Stimulated activated CD8-positive, alpha-beta memory T cell treated with anti-CD3 and anti-CD28 coated beads, Interleukin-15, amount 100 ng/mL, for 24 hours (primary cell): Measurements from ENCODE around the gene CHCHD1.
"Not testable (repeated sequence)": the region's sequence is repeated elsewhere in the genome, so short reads cannot be mapped to it uniquely, and the experiment has no call there.

Source experiments
- DNase-seq: peaks from one replicate; pipeline ENCODE4 v3.0.0-alpha.2; 2020; ENCODE audit warnings: low read depth

The CHCHD1 gene

DNA sequence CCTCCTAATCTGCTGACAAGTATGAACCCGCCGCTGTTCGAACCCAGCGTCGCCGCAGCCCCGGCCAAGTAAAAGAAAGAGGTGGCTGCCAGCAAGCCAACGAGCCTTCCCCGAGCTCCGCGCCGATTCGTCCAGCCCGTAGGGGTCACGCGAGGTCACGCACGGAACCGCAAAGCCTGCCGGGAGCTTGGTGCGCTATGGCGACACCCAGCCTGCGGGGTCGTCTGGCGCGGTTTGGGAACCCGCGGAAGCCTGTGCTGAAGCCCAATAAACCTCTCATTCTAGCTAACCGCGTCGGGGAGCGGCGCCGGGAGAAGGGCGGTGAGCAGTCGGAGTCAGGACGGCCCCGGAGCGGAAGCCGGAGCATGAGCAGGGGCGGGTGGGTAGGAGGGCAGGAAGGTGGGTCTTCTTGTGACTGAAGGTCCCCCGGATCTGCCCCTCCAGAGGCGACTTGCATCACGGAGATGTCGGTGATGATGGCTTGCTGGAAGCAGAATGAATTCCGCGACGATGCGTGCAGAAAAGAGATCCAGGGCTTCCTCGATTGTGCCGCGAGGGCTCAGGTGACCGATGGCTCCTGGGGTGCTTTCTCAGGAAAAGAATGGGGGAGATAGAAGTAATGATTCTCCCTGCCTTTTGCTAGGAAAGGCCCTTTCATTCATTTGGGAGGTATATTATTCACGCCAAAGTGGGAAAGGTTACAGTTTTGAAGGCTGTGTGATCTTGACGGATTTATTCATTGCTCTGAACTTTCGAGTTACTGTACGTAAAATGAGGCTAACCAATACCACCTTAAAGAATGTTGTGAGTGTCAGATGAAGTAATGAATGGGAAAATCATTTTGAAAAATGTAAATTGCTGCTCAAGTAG lies at the start of gene CHCHD1:
TSS of gene CHCHD1 (plus strand) at position 170 of the 870 bp plus-strand sequence. CDS start at position 198, 28 bp downstream.
- peak; percentile 86 for DNase-seq

GRCh38 chr10:73732426-73732825 lies 49.4 kb upstream of the CHCHD1 start:
- no peak for DNase-seq

- no peak for DNase-seq
Measured at GRCh38 chr10:73732931-73733623, 48.8 kb upstream of the CHCHD1 start.

- DNase-seq = no peak
Measured at GRCh38 chr10:73734028-73734720, 47.7 kb upstream of the CHCHD1 start.

DNA sequence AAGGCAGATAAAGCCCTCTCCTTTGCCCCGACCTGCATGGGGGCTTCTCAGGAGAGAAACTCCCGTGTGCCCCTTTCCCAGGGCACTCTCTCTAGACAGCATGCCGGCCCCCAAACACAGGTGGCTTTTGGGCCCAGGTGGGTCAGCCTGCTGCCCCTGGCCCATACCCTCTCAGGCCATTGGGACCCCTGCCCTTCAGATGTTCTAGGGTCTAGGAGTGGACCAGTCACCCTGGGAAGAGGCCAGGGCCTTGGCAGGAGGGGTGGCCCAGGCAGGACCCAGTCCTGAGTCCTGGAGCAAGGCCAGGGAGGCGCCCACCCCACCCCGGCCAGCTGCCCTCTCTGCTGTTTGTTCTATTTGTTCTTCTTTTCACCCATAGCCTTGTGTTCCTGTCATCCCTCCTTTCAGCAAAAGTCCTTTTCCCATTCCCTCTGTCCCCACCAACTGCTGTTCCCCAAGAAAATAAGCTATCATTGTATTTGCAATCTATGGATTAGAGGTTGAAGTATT lies 47.0 kb upstream of the CHCHD1 start:
- no peak for DNase-seq

GRCh38 chr10:73740501-73741254 lies 41.2 kb upstream of the CHCHD1 start:
- not testable (repeated sequence) for DNase-seq

GRCh38 chr10:73742454-73742734 lies 39.5 kb upstream of the CHCHD1 start:
- DNase-seq = no peak

DNA sequence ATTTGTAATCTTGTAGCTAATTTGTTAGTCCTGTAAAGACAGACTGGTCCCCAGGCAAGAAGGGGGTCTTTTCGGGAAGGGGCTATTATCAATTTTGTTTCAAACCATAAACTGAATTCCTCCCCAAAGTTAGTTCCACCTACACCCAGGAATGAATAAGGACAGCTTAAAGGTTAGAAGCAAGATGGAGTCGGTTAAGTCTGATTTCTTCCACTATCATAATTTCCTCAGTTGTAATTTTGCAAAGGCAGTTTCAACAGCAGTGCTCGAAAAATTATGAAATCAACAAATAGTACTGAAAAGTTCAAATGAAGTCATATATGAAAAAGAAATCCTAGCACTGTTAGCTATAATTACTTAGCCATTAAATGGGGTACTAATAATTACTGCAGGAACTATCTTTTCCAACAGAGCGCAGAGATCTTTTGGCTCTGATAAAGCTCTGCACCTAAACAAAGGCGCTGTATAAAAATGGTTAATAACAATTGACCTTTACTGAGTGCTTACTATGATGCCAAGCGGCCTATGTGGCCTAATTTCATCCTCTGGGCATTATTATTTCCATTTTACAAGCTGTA lies 38.4 kb upstream of the CHCHD1 start:
- DNase-seq = no peak

DNA sequence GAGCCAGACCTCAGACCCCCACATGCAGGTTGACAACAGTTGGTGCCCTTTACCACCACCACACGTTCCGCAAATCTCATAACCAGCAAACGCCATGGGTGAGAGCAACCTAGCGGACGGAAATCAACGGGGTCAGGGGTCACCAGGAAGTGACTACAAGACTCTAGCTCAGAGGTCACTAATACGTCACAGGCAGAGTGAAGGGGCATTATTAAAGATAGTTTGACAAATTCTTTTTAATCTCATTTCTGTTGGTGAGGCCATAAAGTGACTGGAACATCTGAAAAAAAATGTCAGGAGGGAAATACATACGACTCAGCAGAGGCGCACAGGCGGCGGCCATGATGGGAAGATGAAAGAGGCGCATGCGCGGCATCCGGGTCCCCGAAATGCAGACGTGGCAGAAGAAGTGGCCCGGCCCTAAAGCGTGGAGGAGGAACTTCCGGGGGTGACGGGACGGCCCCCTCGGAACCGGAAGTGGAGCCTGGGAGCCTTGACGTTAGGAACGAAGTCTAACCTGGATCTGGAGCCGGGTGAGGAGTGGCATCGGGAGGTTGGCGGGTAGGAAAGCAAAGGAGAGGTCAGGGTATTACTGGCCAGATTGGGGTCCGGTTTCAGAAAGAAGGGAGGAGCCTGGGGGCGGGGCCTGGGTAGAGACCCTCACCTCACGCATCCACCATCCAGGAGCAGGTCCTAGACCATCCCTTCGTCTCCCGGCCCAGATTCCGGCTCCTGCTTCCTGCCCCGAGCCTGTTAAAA lies 37.8 kb upstream of the CHCHD1 start, which contains the start of gene SEC24C:
TSS of gene SEC24C (plus strand) at position 468 of the 759 bp plus-strand sequence. CDS start 2,461 bp downstream, outside the sequence.
- peak; percentile 83 for DNase-seq

GRCh38 chr10:73744664-73744975 lies 37.2 kb upstream of the CHCHD1 start:
- no peak for DNase-seq

DNA sequence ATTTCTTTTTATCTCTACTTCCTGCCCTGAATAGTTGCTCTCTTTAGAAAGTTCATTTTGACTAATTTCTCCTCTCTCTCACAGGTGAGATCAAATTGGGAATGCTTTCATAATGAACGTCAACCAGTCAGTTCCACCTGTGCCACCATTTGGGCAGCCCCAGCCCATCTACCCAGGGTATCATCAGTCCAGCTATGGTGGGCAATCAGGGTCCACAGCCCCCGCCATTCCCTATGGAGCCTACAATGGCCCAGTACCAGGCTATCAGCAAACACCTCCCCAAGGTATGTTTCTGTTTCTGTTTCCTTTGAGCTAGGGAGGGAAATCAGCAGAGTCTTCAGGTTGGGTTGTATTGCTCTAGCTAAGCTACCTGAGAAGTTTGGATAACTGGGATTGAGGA lies 35.1 kb upstream of the CHCHD1 start:
- DNase-seq = no peak

GRCh38 chr10:73750819-73751218 lies 31.0 kb upstream of the CHCHD1 start:
- DNase-seq = no peak

GRCh38 chr10:73756183-73756582 lies 25.7 kb upstream of the CHCHD1 start:
- DNase-seq = no peak

DNA sequence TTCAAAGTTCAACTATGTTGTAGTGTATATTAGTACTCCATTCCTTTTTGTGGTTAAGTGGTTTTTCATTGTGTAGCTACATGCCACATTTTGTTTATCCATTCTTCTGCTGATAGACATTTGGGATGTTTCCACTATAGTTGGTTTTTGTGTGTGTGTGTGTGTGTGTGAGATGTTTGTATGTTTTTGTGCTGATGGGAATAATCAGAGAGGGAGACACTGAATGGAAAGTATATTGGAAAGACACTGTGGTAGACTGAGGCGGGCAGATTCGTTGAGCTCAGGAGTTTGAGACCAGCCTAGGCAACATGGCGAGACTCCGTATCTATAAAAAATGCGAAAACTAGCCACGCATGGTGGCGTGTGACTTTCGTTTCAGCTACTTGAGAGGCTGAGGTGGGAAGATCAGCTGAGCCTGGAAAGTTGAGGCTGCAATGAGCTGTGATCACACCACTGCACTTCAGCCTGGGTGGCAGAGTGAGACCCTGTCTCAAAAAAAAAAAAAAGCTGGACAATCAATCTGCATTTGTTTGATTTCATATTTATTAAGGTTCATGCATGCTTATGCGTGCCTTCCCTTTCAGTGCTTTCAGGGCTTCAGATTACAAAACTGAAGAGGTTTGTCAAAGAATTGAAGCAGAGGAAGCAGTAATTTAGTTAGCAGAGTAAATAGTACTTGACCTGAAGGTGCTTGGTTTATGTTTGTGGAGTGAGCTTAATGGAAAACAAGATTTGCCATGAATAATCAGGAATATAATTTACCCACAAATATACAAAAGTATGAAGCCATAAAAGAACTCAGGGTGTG lies 22.9 kb upstream of the CHCHD1 start:
- DNase-seq = no peak

DNA sequence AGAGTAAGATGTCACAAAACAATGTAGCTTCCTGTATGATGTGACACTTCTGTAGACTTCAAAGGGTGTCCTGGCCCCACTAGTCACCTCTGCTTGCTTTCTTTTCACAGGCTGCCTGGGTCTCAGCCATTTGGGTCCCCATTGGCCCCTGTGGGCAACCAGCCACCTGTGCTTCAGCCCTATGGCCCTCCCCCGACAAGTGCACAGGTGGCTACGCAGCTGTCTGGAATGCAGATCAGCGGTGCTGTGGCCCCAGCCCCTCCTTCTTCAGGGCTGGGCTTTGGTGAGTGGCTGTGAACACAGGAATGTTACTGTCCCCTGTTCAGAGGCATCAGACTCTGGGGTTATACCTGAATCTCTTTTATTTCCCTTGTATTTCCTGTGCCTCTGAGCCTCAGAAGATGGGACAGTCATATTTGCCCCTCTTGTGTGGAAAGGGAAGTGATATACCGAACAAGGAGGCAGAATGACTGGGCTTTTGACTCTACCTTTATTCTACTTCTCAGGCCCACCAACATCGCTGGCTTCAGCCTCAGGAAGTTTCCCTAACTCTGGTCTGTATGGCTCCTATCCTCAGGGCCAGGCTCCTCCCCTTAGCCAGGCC lies 22.2 kb upstream of the CHCHD1 start:
- DNase-seq = no peak

DNA sequence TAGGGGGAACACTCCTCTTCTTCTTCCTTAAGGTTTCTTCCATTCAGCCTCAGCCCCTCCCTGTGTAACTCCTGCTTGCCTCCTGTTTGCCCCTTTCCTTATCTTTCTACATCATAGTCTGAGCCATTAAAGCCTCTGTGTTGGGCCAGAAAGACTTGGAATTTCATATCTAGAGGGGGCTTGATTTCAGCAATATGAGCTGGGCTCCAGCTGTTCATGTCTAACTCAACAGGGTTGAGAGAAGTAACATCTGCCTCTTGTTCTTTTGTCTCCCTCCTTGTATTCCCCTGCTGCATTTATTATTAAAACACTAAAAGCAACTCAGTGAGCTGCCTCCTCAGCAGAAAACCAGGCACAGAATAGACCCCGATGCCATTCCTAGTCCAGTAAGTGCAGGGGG lies 20.1 kb upstream of the CHCHD1 start:
- DNase-seq = no peak

DNA sequence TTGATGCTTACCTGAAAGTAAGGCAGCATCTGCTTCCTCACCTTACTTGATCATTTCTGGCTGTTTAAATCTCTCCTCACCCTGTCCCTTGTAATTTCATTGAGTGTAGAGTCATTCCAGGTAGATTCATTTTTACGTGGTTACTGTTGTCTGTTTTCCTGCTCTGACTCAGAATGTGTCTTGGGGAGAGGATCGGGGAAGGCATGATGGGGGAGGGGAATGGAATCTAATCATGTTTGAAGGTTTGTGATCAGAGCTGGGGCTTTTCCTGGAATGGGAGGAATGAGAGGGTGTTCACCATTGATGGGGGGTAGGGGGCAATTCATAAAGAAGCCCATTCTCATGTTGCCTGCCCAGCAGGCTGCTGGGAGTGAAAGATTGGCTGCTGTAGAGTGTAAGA lies 18.9 kb upstream of the CHCHD1 start:
- no peak for DNase-seq

DNA sequence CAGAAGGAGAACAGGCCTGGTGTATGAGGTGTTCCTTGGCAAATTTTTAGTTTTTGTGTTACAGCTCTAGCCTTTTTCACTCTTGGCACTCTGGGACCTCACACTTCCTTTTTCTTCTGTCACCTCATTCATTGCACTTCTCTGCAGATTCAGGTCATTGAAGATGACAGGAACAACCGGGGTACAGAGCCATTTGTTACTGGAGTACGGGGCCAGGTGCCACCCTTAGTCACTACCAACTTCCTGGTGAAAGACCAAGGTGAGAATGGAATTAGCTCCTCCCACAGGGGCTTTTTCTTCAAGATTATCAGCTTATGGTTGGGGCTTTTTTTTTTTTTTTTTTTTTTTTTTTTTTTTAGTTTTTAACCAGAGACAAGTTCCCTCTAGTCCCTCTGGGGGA lies 18.5 kb upstream of the CHCHD1 start:
- DNase-seq = no peak

DNA sequence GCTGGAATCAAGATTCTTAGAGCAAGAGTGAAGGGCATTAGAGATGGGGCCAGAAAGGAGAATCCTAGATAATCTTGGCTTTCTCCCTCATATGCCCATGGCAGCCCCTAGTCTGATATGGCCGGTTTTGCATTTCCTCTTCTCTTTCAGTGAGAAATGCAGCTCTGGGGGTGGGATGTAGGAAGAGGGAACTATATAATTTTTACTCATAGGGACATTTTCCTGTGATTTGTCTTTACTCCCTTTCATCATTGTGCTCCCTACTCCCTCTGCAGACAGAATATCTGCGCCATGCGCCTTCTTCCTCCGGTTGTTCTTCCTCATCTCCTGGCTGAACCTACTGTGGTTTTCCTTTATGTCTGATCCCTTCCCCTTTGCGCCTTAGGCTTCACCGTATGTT lies 16.8 kb upstream of the CHCHD1 start:
- DNase-seq = no peak

DNA sequence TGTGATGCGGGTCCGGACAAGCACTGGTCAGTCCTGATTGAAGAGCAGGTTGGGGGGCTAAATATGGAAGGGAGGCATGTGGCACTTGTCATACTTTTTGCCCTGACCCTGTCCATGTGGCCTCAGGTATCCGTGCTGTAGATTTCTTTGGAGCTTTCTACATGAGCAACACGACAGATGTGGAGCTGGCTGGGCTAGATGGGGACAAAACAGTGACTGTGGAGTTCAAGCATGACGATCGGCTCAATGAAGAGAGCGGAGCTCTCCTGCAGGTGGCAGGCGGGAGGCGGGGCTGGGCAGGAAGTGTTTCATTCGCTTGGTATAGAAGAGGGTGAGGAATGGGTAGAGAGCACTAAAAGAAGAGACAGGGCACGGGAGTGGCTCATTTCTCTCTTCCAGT lies 13.0 kb upstream of the CHCHD1 start:
- DNase-seq = no peak
